Loucy (cell line): ENCODE measurements around the gene SSBP2.

Experiments used
- H2AFZ ChIP-seq: fragments of 200-600 bp; sonication (generic); 2 replicates; pipeline ENCODE4 v1.6.0; 2016; ENCODE audit warnings: antibody characterized with exemption, mild to moderate bottlenecking, low read length, moderate library complexity
- H3F3A ChIP-seq: fragments of 200-600 bp; 2 replicates; pipeline ENCODE4 v1.6.0; 2016; ENCODE audit warnings: antibody characterized with exemption, low read depth, mild to moderate bottlenecking
- H3K27me3 ChIP-seq: fragments of 200-600 bp; sonication (generic); 2 replicates; pipeline ENCODE4 v1.6.1; 2014; ENCODE audit warnings: low read length, mild to moderate bottlenecking; ENCODE audit not compliant: insufficient read depth, poor library complexity, severe bottlenecking
- H3K36me3 ChIP-seq: fragments of 200-600 bp; sonication (generic); 2 replicates; pipeline ENCODE4 v1.6.1; 2016; ENCODE audit warnings: low read length; ENCODE audit not compliant: insufficient read depth
- H3K4me1 ChIP-seq: fragments of 200-600 bp; sonication (generic); 2 replicates; pipeline ENCODE4 v1.5.1; 2014; ENCODE audit warnings: low read length, mild to moderate bottlenecking; ENCODE audit not compliant: insufficient read depth, poor library complexity, severe bottlenecking
- H3K4me2 ChIP-seq: fragments of 200-600 bp; sonication (generic); 2 replicates; pipeline ENCODE4 v1.6.0; 2014; ENCODE audit warnings: antibody characterized with exemption, low read length, low read depth, mild to moderate bottlenecking; ENCODE audit not compliant: poor library complexity, severe bottlenecking
- H3K4me3 ChIP-seq: fragments of 200-600 bp; sonication (generic); 2 replicates; pipeline ENCODE4 v1.5.1; 2014; ENCODE audit warnings: low read length, mild to moderate bottlenecking, mixed read lengths; ENCODE audit not compliant: poor library complexity, severe bottlenecking
- H3K79me2 ChIP-seq: fragments of 200-600 bp; sonication (generic); 2 replicates; pipeline ENCODE4 v1.6.1; 2014; ENCODE audit warnings: low read length; ENCODE audit not compliant: insufficient read depth
- H3K9ac ChIP-seq: fragments of 200-600 bp; sonication (generic); 2 replicates; pipeline ENCODE4 v1.6.0; 2014; ENCODE audit warnings: mild to moderate bottlenecking, low read depth, low read length, moderate library complexity; ENCODE audit not compliant: poor library complexity, severe bottlenecking
- H3K9me2 ChIP-seq: fragments of 200-600 bp; sonication (generic); replicated peaks from 2 replicates; pipeline ENCODE4 v1.6.1; 2016; ENCODE audit warnings: low read depth, low read length, mixed read lengths
- H3K9me3 ChIP-seq: fragments of 200-600 bp; sonication (generic); 2 replicates; pipeline ENCODE4 v1.6.1; 2014; ENCODE audit warnings: mild to moderate bottlenecking, antibody characterized with exemption, low read length, low read depth; ENCODE audit not compliant: insufficient read depth
- H4K20me1 ChIP-seq: fragments of 200-600 bp; sonication (generic); 2 replicates; pipeline ENCODE4 v1.6.0; 2014; ENCODE audit warnings: antibody characterized with exemption, low read length, mild to moderate bottlenecking; ENCODE audit not compliant: insufficient read depth, poor library complexity, severe bottlenecking
- EZH2phosphoT487 ChIP-seq: fragments of 200-600 bp; IDR thresholded peaks from 2 replicates; pipeline ENCODE4 v1.6.1; 2018; ENCODE audit warnings: antibody characterized with exemption, mild to moderate bottlenecking, moderate library complexity, borderline replicate concordance
- TF ChIP-seq, protein P1 (sequence below): fragments of 200-600 bp; sonication (generic); conservative IDR thresholded peaks from 2 replicates; pipeline ENCODE4 v1.5.1; 2014; ENCODE audit warnings: mild to moderate bottlenecking, antibody characterized with exemption, low read length

SSBP2 gene

DNA sequence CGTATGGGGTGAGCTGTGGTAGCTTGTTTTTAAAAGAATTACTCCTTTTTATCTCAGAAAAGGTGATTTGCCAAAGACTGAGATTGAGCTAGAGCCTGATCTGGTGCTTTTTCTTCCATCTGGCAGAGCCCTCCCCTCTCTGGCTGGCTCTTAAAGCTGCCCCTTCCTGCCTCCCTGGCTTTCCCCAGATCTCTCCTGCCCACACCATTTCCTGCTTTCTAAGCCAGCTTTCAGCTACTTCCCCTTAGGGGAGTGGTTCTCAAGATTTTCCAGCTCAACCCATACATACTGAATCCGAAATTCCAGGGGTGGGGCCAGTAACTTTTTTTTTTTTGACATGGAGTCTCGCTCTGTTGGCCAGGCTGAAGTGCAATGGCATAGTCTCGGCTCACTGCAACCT, 352.2 kb downstream of the SSBP2 start:
- Histone ChIP-seq H3K9ac (no peak overlapping the region), H2AFZ (no peak overlapping the region), H3K4me2 (no peak overlapping the region), H3K9me3 (no peaks in the 10 kb centered on the region), H3F3A (no peaks in the 10 kb centered on the region), H3K27me3 (no peaks in the 10 kb centered on the region), H3K79me2 (no peaks in the 10 kb centered on the region), H3K4me3 (no peak overlapping the region), H3K9me2 (no peaks in the 10 kb centered on the region), H4K20me1 (no peaks in the 10 kb centered on the region), H3K4me1 (no peaks in the 10 kb centered on the region), H3K36me3 (no peaks in the 10 kb centered on the region)
- TF ChIP-seq EZH2phosphoT487 = no peak
- TF ChIP-seq, protein P1, sequence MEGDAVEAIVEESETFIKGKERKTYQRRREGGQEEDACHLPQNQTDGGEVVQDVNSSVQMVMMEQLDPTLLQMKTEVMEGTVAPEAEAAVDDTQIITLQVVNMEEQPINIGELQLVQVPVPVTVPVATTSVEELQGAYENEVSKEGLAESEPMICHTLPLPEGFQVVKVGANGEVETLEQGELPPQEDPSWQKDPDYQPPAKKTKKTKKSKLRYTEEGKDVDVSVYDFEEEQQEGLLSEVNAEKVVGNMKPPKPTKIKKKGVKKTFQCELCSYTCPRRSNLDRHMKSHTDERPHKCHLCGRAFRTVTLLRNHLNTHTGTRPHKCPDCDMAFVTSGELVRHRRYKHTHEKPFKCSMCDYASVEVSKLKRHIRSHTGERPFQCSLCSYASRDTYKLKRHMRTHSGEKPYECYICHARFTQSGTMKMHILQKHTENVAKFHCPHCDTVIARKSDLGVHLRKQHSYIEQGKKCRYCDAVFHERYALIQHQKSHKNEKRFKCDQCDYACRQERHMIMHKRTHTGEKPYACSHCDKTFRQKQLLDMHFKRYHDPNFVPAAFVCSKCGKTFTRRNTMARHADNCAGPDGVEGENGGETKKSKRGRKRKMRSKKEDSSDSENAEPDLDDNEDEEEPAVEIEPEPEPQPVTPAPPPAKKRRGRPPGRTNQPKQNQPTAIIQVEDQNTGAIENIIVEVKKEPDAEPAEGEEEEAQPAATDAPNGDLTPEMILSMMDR = no peak

DNA sequence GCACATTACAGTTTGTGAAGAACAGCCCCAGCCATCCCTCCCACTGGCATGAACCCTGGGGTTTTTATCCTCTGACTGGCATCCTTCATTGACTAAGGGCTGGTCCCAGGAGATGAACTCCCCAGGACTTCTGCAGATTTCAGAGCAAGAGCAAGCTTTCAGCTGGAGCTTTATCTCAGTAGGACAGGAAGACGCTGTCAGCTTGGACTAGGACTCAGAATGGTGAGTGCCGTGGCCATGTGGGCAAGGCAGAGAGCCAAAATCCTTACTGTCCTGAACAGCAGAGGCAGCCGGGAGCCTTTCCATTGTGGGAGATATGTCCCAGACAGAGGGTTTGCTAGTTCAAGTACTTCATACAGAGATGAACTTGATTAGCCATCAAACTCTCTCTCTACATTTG, 353.7 kb downstream of the SSBP2 start:
- no peak overlapping the region for H3K9ac ChIP-seq
- H3K4me3 ChIP-seq = no peak overlapping the region
- no peak overlapping the region for H2AFZ ChIP-seq
- H3K27me3 ChIP-seq = no peaks in the 10 kb centered on the region
- H4K20me1 ChIP-seq = no peaks in the 10 kb centered on the region
- H3K4me2 ChIP-seq = no peak overlapping the region
- no peaks in the 10 kb centered on the region for H3K79me2 ChIP-seq
- no peaks in the 10 kb centered on the region for H3K36me3 ChIP-seq
- no peaks in the 10 kb centered on the region for H3F3A ChIP-seq
- H3K9me3 ChIP-seq = no peaks in the 10 kb centered on the region
- H3K4me1 ChIP-seq = no peaks in the 10 kb centered on the region
- no peak for TF ChIP-seq EZH2phosphoT487
- TF ChIP-seq, protein P1 = no peak
- H3K9me2 ChIP-seq = no peaks in the 10 kb centered on the region

DNA sequence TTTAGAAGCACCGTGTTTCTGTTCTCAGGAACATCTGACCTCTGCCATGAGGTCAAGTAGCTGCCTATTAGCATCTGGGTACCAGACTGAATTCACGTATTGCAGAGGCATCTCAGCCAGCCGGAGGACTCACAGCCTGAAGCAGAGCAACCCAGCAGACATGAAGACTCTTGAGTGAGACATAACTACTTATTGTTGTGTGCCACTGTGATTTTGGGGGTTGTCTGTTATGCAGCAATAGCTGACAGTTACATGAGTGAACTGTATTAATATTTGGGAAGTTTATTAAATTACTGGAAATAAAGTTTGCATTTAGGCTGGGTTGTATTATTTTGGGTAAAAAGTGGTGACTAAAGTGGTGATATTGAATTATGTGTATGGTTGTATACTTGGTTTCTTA, 355.6 kb downstream of the SSBP2 start:
- Histone ChIP-seq H3K9ac (no peak overlapping the region), H3K9me2 (no peaks in the 10 kb centered on the region), H3K27me3 (no peaks in the 10 kb centered on the region), H3K4me3 (no peak overlapping the region), H2AFZ (no peak overlapping the region), H3K36me3 (no peaks in the 10 kb centered on the region), H4K20me1 (no peaks in the 10 kb centered on the region), H3K4me1 (no peaks in the 10 kb centered on the region), H3K9me3 (no peaks in the 10 kb centered on the region), H3K4me2 (no peak overlapping the region), H3K79me2 (no peaks in the 10 kb centered on the region), H3F3A (no peaks in the 10 kb centered on the region)
- TF ChIP-seq, protein P1 = no peak
- TF ChIP-seq EZH2phosphoT487 = no peak
